GM18526 (cell line): ENCODE results near the gene RCSD1.
A peak's percentile ranks its signal among the peaks of the same experiment; 100 is the strongest.

Experiments
- POLR2A ChIP-seq: IDR thresholded peaks from 3 replicates; pipeline ENCODE4 v1.6.1; 2011; ENCODE audit not compliant: insufficient read length; ENCODE audit errors: extremely low read depth

RCSD1 gene, protein sequence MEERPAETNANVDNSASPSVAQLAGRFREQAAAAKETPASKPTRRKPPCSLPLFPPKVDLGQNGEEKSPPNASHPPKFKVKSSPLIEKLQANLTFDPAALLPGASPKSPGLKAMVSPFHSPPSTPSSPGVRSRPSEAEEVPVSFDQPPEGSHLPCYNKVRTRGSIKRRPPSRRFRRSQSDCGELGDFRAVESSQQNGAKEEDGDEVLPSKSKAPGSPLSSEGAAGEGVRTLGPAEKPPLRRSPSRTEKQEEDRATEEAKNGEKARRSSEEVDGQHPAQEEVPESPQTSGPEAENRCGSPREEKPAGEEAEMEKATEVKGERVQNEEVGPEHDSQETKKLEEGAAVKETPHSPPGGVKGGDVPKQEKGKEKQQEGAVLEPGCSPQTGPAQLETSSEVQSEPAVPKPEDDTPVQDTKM

GRCh38 chr1:167629681-167630567 is at the start of gene RCSD1:
Gene RCSD1 (plus strand): TSS chr1:167630232. CDS start chr1:167630424, 192 bp downstream.
- peak; percentile 61 for TF ChIP-seq POLR2A

GRCh38 chr1:167582064-167582463 is 48.0 kb upstream of the RCSD1 start:
- no peak for TF ChIP-seq POLR2A

GRCh38 chr1:167582722-167583121 is 47.3 kb upstream of the RCSD1 start:
- no peak for TF ChIP-seq POLR2A

DNA sequence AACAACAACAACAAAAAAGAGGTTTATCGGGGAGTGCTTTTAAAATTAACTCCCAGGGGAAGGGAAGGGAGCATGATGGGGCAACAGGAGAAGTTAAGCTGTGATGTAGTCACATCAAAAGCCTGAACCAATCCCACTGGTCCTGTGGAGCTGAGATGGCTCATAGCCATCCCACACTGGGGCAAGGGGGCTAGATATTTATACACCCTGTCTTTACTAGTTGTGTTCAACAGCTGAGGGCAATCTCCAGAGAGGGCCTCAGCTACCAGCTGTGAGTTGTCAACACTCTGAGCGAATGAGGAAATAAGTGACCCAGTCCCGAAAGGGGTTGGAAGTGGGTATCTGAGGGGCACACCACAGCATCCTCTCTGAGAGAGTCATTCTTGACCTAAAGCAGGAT is 45.5 kb upstream of the RCSD1 start:
- TF ChIP-seq POLR2A = no peak

DNA sequence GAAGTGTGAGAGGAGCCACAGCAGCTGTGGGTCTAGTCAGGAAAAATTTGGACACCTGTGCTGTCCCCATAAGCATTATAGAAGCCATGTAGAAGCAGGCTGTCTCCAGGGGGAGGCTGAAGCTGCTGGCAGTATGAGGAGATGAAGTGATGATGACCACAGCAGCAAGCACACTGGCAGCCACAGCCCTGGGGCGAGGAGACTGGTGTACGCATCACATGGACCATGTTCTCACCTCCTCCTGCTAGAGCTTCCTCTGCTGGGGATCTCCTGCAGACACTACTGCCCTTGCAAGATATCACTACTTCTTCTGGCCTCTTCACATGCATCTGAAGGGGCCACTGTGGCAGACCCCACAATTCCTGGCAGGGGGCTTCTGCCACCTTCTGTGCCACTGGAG is 42.7 kb upstream of the RCSD1 start:
- no peak for TF ChIP-seq POLR2A

DNA sequence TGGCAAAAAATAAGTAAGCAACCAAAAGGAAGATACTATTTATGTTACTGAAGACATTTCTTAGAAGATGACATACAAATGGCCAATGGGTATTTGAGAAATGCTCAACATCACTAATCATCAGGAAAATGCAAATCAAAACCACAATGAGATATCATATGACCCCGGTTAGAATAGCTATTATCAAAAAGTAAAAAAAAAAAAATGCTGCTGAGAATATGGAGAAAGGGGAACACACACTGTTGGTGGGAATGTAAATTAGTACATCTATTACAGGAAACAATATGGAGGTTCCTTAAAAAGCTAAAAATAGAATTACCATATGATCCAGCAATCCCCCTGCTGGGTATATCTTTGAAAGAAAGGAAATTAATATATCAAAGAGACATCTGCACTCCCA is 42.2 kb upstream of the RCSD1 start:
- TF ChIP-seq POLR2A = no peak

DNA sequence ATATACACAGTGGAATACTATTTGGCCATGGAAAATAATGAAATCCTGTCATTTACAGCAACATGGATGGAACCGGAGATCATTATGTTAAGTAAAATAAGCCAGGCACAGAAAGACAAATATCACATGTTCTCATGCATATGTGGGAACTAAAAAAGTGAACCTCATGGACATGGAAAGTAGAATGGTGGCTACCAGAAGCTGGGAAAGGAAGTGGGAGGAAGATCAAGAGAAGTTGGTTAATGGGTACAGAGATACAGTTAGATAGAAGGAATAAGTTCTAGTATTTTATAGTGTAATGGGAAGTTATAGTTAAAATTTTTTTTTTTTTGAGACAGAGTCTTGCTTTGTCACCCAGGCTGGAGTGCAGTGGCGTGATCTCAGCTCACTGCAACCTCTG is 41.7 kb upstream of the RCSD1 start:
- no peak for TF ChIP-seq POLR2A

DNA sequence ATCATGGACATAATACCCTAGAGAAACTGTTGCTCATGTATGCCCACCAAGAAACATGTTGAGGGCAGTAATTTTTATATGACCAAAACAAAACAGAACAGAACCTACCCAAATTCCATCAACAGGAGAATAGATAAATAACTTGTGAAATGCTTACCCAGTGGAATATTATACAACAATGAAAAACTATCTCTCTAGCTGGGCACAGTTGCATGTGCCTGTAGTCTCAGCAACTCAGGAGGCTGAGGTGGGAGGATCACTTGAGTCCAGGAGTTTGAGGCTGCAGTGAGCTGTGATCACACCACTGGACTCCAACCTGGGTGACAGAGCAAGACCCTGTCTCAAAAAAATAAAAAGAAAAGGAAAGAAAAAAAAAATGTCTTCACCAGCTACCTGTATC is 37.6 kb upstream of the RCSD1 start:
- no peak for TF ChIP-seq POLR2A

GRCh38 chr1:167593860-167594259 is 36.2 kb upstream of the RCSD1 start:
- no peak for TF ChIP-seq POLR2A

- no peak for TF ChIP-seq POLR2A
Observed at GRCh38 chr1:167594822-167595221, 35.2 kb upstream of the RCSD1 start.

GRCh38 chr1:167599957-167600581 is 30.0 kb upstream of the RCSD1 start:
- TF ChIP-seq POLR2A = no peak

DNA sequence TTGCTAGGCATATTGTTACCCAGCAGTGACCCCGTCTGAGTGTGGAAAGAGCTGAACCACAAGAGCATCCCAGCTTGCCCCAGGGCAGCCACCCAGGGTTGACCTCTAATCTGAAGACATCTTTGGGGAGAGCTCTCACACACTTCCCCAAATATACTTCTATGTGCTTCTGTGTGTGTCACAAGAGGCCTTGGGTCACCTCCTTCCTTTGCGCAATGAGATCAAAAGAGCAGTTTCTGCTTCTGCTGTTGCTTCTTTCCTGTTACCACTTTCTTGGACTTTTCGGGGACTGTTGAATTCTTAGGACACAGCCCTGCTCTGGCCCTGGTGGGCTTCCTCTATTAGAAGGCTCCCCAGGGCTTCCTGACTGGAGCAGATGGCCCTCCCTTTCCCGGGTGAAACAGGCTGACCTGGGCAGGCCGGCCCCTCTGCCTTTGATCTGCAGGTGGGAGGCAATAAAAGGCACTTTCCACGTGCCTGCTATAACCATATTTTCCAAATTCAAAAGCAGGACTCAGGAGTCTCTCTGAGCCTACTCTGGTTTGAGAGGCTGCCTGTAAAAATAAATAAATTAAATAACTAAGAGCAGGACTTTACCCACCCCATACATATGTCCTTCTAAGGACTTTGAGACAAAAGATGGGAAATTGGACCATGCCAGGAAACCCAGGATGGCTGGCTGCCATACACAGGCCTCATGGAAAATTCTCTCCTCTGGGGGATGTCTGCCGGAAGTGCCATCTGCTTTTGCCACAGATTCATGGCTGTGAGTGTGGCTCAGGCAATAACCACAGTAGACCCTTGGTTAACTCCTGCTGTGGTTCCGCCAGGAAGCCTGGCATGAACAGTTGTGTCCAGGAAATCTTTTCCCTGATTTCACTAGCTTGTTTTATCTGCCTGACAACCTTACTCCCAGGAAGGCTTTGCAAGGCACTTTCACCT is 28.3 kb upstream of the RCSD1 start:
- no peak for TF ChIP-seq POLR2A

DNA sequence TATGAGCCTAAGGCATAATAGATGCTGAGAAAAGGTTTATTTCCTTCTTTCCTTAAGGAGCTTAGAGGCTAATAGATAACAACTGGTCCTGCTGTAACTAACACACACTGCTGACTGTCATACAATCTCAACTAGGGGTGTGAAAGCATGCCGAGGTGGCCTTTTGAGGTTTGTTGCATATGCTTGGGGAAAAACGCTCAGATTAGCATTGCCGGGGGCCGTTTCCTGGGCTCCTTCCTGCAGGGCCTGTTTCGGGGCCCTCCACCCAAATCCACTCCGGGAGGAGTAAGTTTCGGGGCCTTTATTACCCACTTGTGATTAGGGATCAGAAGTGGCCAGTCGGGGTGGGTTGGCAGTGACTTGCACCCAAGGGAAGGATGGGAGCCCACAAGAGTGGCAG is 27.2 kb upstream of the RCSD1 start:
- TF ChIP-seq POLR2A = no peak

GRCh38 chr1:167605576-167605975 is 24.5 kb upstream of the RCSD1 start:
- no peak for TF ChIP-seq POLR2A

DNA sequence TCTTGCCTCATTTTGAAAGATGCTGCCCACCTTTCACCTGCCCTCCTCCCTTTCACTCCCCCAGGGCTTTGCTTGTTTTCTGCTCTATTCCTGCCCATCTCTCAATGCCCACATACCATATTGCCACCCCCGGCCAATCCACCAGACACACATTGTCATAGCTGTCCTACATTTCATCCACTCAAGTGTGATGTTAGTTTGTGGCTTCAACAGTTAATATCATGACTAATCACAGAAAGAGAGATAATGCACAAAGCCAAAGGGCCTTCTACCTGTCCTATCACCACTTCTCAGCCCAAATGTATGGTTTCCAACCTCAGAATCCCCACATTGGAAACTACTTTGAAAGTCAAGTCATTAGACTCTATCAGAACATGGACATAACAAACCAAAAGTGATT is 18.0 kb upstream of the RCSD1 start:
- no peak for TF ChIP-seq POLR2A
